Testis (tissue), 3 donors: ENCODE data around the gene DISC1. TPM values are rescaled to one million over a fixed set of nuclear protein-coding genes. Genes with fewer than 3 reads are reported as not detected.
"Not testable (repeated sequence)": the region's sequence is repeated elsewhere in the genome, so short reads cannot be mapped to it uniquely, and the experiment has no call there.

Experiments
- DNase-seq: peaks from one replicate; pipeline ENCODE4 v3.0.0-alpha.2; 2019
- H3K27ac ChIP-seq, 2 donors: fragments of 200-600 bp; sonication (generic); one replicate each; pipeline ENCODE4 v1.5.1; 2019
- H3K27me3 ChIP-seq: fragments of 200-600 bp; sonication (generic); one replicate; pipeline ENCODE4 v1.5.1; 2019
- H3K36me3 ChIP-seq: fragments of 200-600 bp; sonication (generic); one replicate; pipeline ENCODE4 v1.5.1; 2017; ENCODE audit warnings: low read depth; ENCODE audit errors: missing control alignments
- H3K4me1 ChIP-seq: fragments of 200-600 bp; sonication (generic); one replicate; pipeline ENCODE4 v1.5.1; 2019
- H3K4me3 ChIP-seq, 2 donors: fragments of 200-600 bp; sonication (generic); one replicate each; pipeline ENCODE4 v1.5.1; 2017 to 2019
- H3K9me3 ChIP-seq: fragments of 200-600 bp; sonication (generic); one replicate; pipeline ENCODE4 v1.5.1; 2017
- CTCF ChIP-seq, 3 experiments: fragments of 450-650 bp in 2 of 3; fragments of 200-600 bp in 1 of 3; sonication (generic) in 1 of 3; IDR thresholded peaks; one replicate each; pipeline ENCODE4 v1.5.1; 2016 to 2019; ENCODE audit warnings: antibody characterized with exemption in 3 of 3, mild to moderate bottlenecking in 2 of 3, moderate library complexity in 1 of 3
- POLR2A ChIP-seq: fragments of 450-650 bp; IDR thresholded peaks from one replicate; pipeline ENCODE4 v1.6.1; 2017; ENCODE audit warnings: antibody characterized with exemption, mild to moderate bottlenecking, moderate library complexity
- WGBS, 2 donors: methylation state at CpG; one replicate each; pipeline ENCODE4 v1.1.5; 2018; 5-methylcytosine and 5-hydroxymethylcytosine counted together
- intact Hi-C: fragments of 100-400 bp; cut with DNase I; formaldehyde crosslinking; loops from one replicate; pipeline ENCODE4 v1.15.1; 2023; ENCODE audit warnings: low total_unique reads
- polyA plus RNA-seq: library from polyadenylated mRNA; stranded (reverse); fragments of 350-450 nt; fragmentation: Illumina TruSeq; extraction: RNeasy Lipid Tissue Mini Kit (QIAGEN cat#74804); gene quantifications from one replicate; pipeline ENCODE4 v1.2.3, GENCODE V29; 2014; ENCODE audit warnings: low read depth, low replicate concordance; ENCODE audit not compliant: insufficient read depth
- total RNA-seq, 2 donors: library from RNA; depleted of rRNA; stranded (reverse); fragments of >200 nt; gene quantifications; one replicate each; pipeline ENCODE4 v1.2.3, GENCODE V29; 2016

DISC1 gene
- total and polyA plus RNA-seq, 3 donors from 2014 or later = 1.8 to 6.8 (median 5.7) TPM

- Histone ChIP-seq H3K27ac (no peak overlapping the region), H3K4me3 (no peak overlapping the region), H3K4me1 (no peaks in the 10 kb centered on the region), H3K27me3 (no peaks in the 10 kb centered on the region), H3K36me3 (no peaks in the 10 kb centered on the region), H3K9me3 (no peaks in the 10 kb centered on the region)
- no peak for DNase-seq
- 58 to 70% methylated on average over 2 of the region's 2 CpGs for WGBS, 2 donors
- intact Hi-C loops = no loop called here
- peak in 1 of 3 experiments; percentile 30 for TF ChIP-seq CTCF (IDR thresholded peaks at IDR 0.05)
- TF ChIP-seq POLR2A = no peak
Measured at GRCh38 chr1:231757101-231757404, 130.5 kb downstream of the DISC1 start.

- H3K36me3 ChIP-seq = no peaks in the 10 kb centered on the region
- TF ChIP-seq POLR2A (no peak), CTCF (IDR thresholded peaks at IDR 0.05) (no peak)
- no peaks in the 10 kb centered on the region for H3K27me3 ChIP-seq
- intact Hi-C loops = no loop called here
- H3K4me3 ChIP-seq = no peak overlapping the region
- H3K9me3 ChIP-seq = no peaks in the 10 kb centered on the region
- 98% methylated on average over 8 of the region's 8 CpGs for WGBS, 2 donors
- H3K27ac ChIP-seq = no peak overlapping the region
- no peak for DNase-seq
- no peaks in the 10 kb centered on the region for H3K4me1 ChIP-seq
Measured at GRCh38 chr1:231757759-231758158, 131.2 kb downstream of the DISC1 start.

GRCh38 chr1:231761252-231761651, 134.7 kb downstream of the DISC1 start:
- TF ChIP-seq CTCF (IDR thresholded peaks at IDR 0.05) (no peak), POLR2A (no peak)
- 93 to 96% methylated on average over 3 of the region's 3 CpGs for WGBS, 2 donors
- DNase-seq = no peak
- H3K4me1 ChIP-seq = no peaks in the 10 kb centered on the region
- H3K9me3 ChIP-seq = no peaks in the 10 kb centered on the region
- H3K27ac ChIP-seq = no peak overlapping the region
- intact Hi-C loops = no loop called here
- H3K27me3 ChIP-seq = no peaks in the 10 kb centered on the region
- no peak overlapping the region for H3K4me3 ChIP-seq
- no peaks in the 10 kb centered on the region for H3K36me3 ChIP-seq

- TF ChIP-seq CTCF (IDR thresholded peaks at IDR 0.05) (no peak), POLR2A (no peak)
- 85 to 90% methylated on average over 6 of the region's 6 CpGs for WGBS, 2 donors
- DNase-seq = no peak
- Histone ChIP-seq H3K4me1 (no peaks in the 10 kb centered on the region), H3K27me3 (no peaks in the 10 kb centered on the region), H3K36me3 (no peaks in the 10 kb centered on the region), H3K27ac (no peak overlapping the region), H3K9me3 (no peaks in the 10 kb centered on the region), H3K4me3 (no peak overlapping the region)
- intact Hi-C loops = no loop called here
Measured at GRCh38 chr1:231761747-231762541, 135.4 kb downstream of the DISC1 start.

GRCh38 chr1:231763456-231763855, 136.9 kb downstream of the DISC1 start:
- Histone ChIP-seq H3K4me3 (no peak overlapping the region), H3K4me1 (no peaks in the 10 kb centered on the region), H3K36me3 (no peaks in the 10 kb centered on the region), H3K27me3 (no peaks in the 10 kb centered on the region), H3K9me3 (no peaks in the 10 kb centered on the region), H3K27ac (no peak overlapping the region)
- WGBS, 2 donors = 78 to 80% methylated on average over 2 of the region's 2 CpGs
- TF ChIP-seq POLR2A (no peak), CTCF (IDR thresholded peaks at IDR 0.05) (no peak)
- DNase-seq = no peak
- intact Hi-C loops = no loop called here

- H3K4me3 ChIP-seq, intact Hi-C loops: not testable (repeated sequence)
- WGBS, 2 donors = 95% methylated on average over 7 of the region's 7 CpGs
Measured at GRCh38 chr1:231765825-231766224, 139.2 kb downstream of the DISC1 start.

More at GRCh38 chr1:231765825-231766224, 139.2 kb downstream of the DISC1 start:
- H3K36me3 ChIP-seq, H3K27me3 ChIP-seq, H3K27ac ChIP-seq, H3K9me3 ChIP-seq, H3K4me1 ChIP-seq, DNase-seq: not testable (repeated sequence)
